Body of pancreas (tissue), 4 donors: ENCODE data around the gene EVA1A.

Experiments
- POLR2A ChIP-seq, 3 donors: fragments of 450-650 bp; IDR thresholded peaks; one replicate each; pipeline ENCODE4 v1.6.1; 2016; ENCODE audit warnings: antibody characterized with exemption in 3 of 3, mild to moderate bottlenecking in 2 of 3
- TF ChIP-seq, protein P1 (sequence below), 7 experiments: fragments of 450-650 bp in 4 of 7; fragments of 200-600 bp in 3 of 7; sonication (generic) in 3 of 7; IDR thresholded peaks; one replicate each; pipeline ENCODE4 v1.5.1; 2016 to 2019; ENCODE audit warnings: antibody characterized with exemption in 7 of 7

DNA sequence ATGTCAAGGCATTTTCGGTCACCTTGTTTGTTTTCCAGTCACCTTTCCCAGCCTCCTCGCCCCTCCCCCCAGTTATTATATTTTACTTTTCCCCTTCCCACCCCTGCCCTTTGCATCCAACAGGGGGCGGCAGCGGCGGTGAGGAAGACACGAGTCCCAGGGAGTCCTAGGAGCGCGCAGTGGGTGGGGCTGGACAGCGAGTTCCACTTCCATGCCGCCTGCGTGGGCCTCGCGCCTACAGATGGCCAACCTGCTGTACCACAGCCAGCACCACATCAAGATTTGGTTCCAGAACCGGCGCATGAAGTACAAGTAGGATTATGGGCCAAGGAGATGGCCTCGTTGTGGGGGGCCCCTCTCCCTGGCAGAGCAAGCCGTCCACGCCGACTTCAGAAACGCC lies 37.2 kb upstream of the EVA1A start:
- TF ChIP-seq, protein P1, sequence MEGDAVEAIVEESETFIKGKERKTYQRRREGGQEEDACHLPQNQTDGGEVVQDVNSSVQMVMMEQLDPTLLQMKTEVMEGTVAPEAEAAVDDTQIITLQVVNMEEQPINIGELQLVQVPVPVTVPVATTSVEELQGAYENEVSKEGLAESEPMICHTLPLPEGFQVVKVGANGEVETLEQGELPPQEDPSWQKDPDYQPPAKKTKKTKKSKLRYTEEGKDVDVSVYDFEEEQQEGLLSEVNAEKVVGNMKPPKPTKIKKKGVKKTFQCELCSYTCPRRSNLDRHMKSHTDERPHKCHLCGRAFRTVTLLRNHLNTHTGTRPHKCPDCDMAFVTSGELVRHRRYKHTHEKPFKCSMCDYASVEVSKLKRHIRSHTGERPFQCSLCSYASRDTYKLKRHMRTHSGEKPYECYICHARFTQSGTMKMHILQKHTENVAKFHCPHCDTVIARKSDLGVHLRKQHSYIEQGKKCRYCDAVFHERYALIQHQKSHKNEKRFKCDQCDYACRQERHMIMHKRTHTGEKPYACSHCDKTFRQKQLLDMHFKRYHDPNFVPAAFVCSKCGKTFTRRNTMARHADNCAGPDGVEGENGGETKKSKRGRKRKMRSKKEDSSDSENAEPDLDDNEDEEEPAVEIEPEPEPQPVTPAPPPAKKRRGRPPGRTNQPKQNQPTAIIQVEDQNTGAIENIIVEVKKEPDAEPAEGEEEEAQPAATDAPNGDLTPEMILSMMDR (IDR thresholded peaks at IDR 0.05), result no peak
- no peak for TF ChIP-seq POLR2A (IDR thresholded peaks at IDR 0.05)
